Pancreas (tissue), 10 donors: Measurements from ENCODE around the gene AUTS2. TPM values are rescaled to one million over a fixed set of nuclear protein-coding genes. Genes with fewer than 3 reads are reported as not detected.

Source experiments
- ATAC-seq, 4 donors: fragments of 200-7000 bp; cut with Tn5 transposase; one replicate each; pipeline versions ENCODE4 v1.8.0 to v1.9.1; 2020; ENCODE audit warnings: mild to moderate bottlenecking in 4 of 4, moderate library complexity in 4 of 4
- DNase-seq, 6 donors: peaks; one replicate each; pipeline ENCODE4 v3.0.0-alpha.2; 2020
- FAIRE-seq: peaks from 2 replicates; lab custom pipeline; 2012; peaks lifted over from hg19 to GRCh38; lab: Jason Lieb, UNC
- H3K27ac ChIP-seq, 4 donors: fragments of 200-600 bp; sonication (generic); 1 replicate in 3 of 4; 2 replicates in 1 of 4; pipeline versions ENCODE4 v1.5.0 to v1.8.0; 2020
- H3K27me3 ChIP-seq, 4 donors: fragments of 200-600 bp; one replicate each; pipeline ENCODE4 v1.8.0; 2021
- H3K36me3 ChIP-seq, 3 donors: fragments of 200-600 bp; sonication (generic) in 1 of 3; one replicate each; pipeline versions ENCODE4 v1.5.0 to v1.8.0; 2020 to 2021
- H3K4me1 ChIP-seq, 3 donors: fragments of 200-600 bp; one replicate each; pipeline ENCODE4 v1.8.0; 2021
- H3K4me3 ChIP-seq, 4 donors: fragments of 200-600 bp; sonication (generic) in 2 of 4; one replicate each; pipeline versions ENCODE4 v1.5.0 to v1.8.0; 2020 to 2021
- H3K9me3 ChIP-seq, 4 donors: fragments of 200-600 bp; one replicate each; pipeline ENCODE4 v1.8.0; 2021
- CTCF ChIP-seq, 4 donors: fragments of 200-600 bp; sonication (generic) in 3 of 4; IDR thresholded peaks; one replicate each; pipeline versions ENCODE4 v1.5.0 to v1.8.0; 2021; ENCODE audit warnings: antibody characterized with exemption in 4 of 4
- WGBS, 2 donors: extraction: QIAGEN DNeasy Blood & Tissue Kit; methylation state at CpG; one replicate each; pipeline ENCODE4 v1.1.7; 2013; 5-methylcytosine and 5-hydroxymethylcytosine counted together
- intact Hi-C, 3 donors: fragments of 100-400 bp; cut with DNase I; formaldehyde crosslinking; loops; one replicate each; pipeline versions ENCODE4 v1.11.1 to v1.14.2; 2022
- polyA plus RNA-seq, 2 donors: library from polyadenylated mRNA; stranded (reverse); fragments of 200-250 nt; gene quantifications; one replicate each; pipeline ENCODE4 v1.2.3, GENCODE V29; 2013
- total RNA-seq, 6 donors: library from RNA; stranded (reverse); fragmentation: NEBNext Ultra II Directional in 4 of 6; extraction: Animal tissue kit (Norgen Biotek cat#: 25700) in 4 of 6; gene quantifications; one replicate each; pipeline versions ENCODE4 v1.2.1 to v1.2.4, GENCODE V29; 2021 to 2023
- donor health status: healthy with polysubstance abuse.
- donor health status: DM: no; HTN: no; CAD: no; lungs with moderate emphysema.
- donor health status: DM: no; HTN: no; CAD: no.
- donor health status: control.
- donor health status: control.
- donor health status: Bipolar disorder and iron deficiency.
- donor health status: DM: yes; HTN: yes; CAD: no.
- donor health status: DM: no; HTN: no; CAD: no.
- donor health status: DM: no; HTN: no; CAD: no.
- donor health status: DM: yes; HTN: yes; CAD: no.

Gene AUTS2
- total and polyA plus RNA-seq, 8 donors = 5.8 to 16.8 (median 9.9) TPM

GRCh38 chr7:70052691-70053090, 454.4 kb downstream of the AUTS2 start:
- no peak for TF ChIP-seq CTCF (IDR thresholded peaks at IDR 0.05)
- Histone ChIP-seq H3K9me3 (no peaks in the 10 kb centered on the region), H3K27me3 (no peaks in the 10 kb centered on the region), H3K4me1 (no peaks in the 10 kb centered on the region), H3K4me3 (no peak overlapping the region), H3K27ac (no peak overlapping the region), H3K36me3 (no peaks in the 10 kb centered on the region)
- ATAC-seq (no peak), FAIRE-seq (no peak), DNase-seq (no peak)
- intact Hi-C loops = no loop called here

DNA sequence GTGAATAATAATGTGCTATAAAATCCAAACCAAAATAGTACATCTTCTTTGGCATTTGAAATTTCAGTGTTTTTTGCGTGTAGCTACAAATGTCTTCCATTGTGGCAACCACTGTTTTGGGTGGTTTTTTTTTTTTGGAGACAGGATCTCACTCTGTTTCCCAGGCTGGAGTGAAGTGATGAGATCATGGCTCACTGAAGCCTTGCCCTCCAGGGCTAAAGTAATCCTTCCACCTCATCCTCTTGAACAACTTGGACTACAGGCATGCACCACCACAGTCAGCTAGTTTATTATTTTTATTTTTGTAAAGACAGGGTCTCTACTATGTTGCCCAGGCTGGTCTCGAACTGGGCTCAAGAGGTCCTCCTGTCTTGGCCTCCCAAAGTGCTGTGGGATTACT, 455.1 kb downstream of the AUTS2 start:
- no peak for ATAC-seq

GRCh38 chr7:70053989-70054388, 455.7 kb downstream of the AUTS2 start:
- H3K9me3 ChIP-seq = no peaks in the 10 kb centered on the region
- 67 to 94% methylated on average over 1 of the region's 1 CpG for WGBS, 2 donors
- no peaks in the 10 kb centered on the region for H3K27me3 ChIP-seq
- ATAC-seq (no peak), DNase-seq (no peak), FAIRE-seq (no peak)
- no peak overlapping the region for H3K4me3 ChIP-seq
- intact Hi-C loops = no loop called here
- TF ChIP-seq CTCF (IDR thresholded peaks at IDR 0.05) = no peak
- H3K4me1 ChIP-seq = no peaks in the 10 kb centered on the region
- H3K36me3 ChIP-seq = no peaks in the 10 kb centered on the region
- no peak overlapping the region for H3K27ac ChIP-seq

More for the DNA sequence above, 455.1 kb downstream of the AUTS2 start:
- no peaks in the 10 kb centered on the region for H3K27me3 ChIP-seq
- H3K9me3 ChIP-seq = no peaks in the 10 kb centered on the region
- TF ChIP-seq CTCF (IDR thresholded peaks at IDR 0.05) = no peak
- WGBS, 2 donors = 79 to 94% methylated on average over 2 of the region's 2 CpGs
- no peaks in the 10 kb centered on the region for H3K4me1 ChIP-seq
- no peak overlapping the region for H3K4me3 ChIP-seq
- H3K27ac ChIP-seq = no peak overlapping the region
- no peaks in the 10 kb centered on the region for H3K36me3 ChIP-seq
- DNase-seq (no peak), FAIRE-seq (no peak)
- intact Hi-C loops = no loop called here

DNA sequence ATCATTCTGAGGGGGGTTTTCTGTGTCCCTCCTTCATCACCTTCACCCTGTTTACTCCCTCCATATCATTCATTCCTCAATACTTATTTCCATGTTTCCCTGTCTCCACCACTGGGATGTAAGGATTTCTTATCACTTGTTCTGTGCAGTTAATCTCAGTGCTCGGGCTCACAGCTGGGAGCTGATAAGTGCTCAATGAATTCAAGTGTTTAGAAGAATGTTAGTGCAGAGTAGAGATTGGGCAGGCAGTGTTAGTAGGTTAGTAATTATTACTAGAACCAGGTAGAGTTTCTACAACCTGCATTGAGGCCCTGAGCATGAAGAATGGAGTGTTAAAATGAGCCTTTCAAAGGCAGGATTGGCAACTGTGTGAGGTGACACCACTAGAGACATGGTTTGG, 458.1 kb downstream of the AUTS2 start:
- Histone ChIP-seq H3K4me1 (no peaks in the 10 kb centered on the region), H3K27me3 (no peaks in the 10 kb centered on the region), H3K4me3 (no peak overlapping the region), H3K9me3 (no peaks in the 10 kb centered on the region), H3K36me3 (no peaks in the 10 kb centered on the region), H3K27ac (no peak overlapping the region)
- ATAC-seq (no peak), DNase-seq (no peak), FAIRE-seq (no peak)
- no peak for TF ChIP-seq CTCF (IDR thresholded peaks at IDR 0.05)
- intact Hi-C loops = loop anchor here in 1 of 3 donors (5.0 kb wide), 1 partner anchor 646 kb away; no protein-coding TSS in a partner anchor
- 17 to 37% methylated on average over 1 of the region's 1 CpG for WGBS, 2 donors

DNA sequence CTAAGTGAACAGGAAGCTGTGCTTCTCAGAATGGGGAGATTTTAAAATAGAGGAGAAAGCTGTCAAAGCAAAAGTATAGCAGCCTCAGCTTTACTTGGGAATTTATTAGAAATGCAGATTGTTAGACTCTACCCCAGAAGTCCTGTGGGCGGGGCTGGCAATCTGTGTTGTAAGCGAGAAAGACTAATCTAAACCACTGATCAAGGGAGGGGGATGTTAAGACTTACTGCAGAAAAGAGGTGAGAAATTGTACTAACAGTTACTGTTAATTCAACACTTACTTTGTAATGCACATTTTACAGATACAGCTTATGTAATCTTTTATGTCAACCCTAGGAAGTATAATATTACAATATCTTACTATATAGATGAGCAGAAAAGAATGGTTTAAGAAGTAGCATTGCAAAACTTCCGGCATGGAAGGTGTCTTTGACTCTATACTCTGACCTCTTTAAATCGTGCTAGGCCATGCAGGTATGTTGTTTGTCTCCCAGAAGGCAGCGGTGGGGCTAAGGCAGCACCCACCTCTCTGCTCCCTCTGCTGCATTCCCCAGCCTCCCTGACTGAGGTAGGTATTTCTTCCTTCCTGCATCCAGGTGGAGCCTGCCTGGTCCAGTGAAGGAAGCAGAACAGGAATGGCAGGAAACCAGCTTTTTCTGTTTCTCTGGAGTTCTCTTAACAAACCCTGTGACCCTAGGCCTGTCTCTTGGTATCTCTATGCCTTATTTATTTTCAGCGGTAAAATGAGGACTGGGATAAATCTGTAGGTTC, 462.2 kb downstream of the AUTS2 start:
- no peak for DNase-seq
- no peak for FAIRE-seq
- intact Hi-C loops = no loop called here
- TF ChIP-seq CTCF (IDR thresholded peaks at IDR 0.05) = no peak
- Histone ChIP-seq H3K9me3 (no peaks in the 10 kb centered on the region), H3K4me3 (no peak overlapping the region), H3K36me3 (no peaks in the 10 kb centered on the region), H3K4me1 (no peaks in the 10 kb centered on the region), H3K27me3 (no peaks in the 10 kb centered on the region), H3K27ac (no peak overlapping the region)
- 73 to 74% methylated on average over 6 of the region's 6 CpGs for WGBS, 2 donors
- no peak for ATAC-seq
